Measurements from ENCODE around the gene NOL3.

The NOL3 gene

DNA sequence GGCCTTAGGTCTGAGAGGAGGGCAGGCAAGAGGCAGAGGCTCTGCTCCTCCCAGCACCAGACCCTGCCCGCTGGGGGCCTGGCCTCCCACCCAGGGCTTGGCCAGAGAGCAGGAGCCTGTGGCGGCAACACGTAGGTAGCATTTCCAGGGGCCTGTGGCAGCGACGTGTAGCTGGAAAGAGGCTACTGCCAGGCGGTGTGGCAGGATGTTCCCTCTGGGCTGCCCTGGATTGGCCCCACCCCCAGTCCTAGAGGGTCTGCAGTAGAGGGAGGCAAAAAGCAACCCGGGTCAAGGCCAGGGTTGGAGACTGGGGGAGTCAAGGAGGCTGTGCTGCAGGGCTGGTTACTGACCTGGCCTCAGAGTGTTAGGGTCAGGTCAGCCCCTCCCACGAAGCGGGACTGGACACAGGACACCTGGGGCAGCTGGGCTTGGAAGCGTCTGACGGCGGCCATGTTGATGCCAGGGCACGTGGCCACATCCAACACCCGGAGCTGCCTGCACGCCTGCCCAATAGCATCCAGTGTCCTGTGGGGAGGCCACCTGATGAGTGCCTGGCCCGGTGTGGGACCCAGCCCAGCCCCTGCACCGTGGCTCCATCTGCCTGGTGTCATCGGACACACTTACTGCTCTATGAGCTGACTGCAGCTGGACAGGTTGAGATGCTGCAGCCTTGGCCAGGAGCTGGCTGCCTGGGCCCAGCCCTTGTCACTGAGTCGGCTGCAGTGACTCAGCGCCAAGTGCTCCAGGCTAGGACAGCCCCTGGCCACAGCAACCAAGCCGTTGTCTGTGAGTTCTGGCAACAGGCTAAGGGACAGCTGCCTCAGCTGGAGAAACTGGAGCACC lies 37.1 kb downstream of the NOL3 start:
- Histone ChIP-seq H3K27ac (replicated peaks) (no peak overlapping the region), H3K4me3 (replicated peaks; ENCODE audit: insufficient read depth, low read length) (no peak overlapping the region), H3K27me3 (ENCODE audit: insufficient read depth, poor library complexity, severe bottlenecking) (no peaks in the 10 kb centered on the region)
- TF ChIP-seq, protein P1, sequence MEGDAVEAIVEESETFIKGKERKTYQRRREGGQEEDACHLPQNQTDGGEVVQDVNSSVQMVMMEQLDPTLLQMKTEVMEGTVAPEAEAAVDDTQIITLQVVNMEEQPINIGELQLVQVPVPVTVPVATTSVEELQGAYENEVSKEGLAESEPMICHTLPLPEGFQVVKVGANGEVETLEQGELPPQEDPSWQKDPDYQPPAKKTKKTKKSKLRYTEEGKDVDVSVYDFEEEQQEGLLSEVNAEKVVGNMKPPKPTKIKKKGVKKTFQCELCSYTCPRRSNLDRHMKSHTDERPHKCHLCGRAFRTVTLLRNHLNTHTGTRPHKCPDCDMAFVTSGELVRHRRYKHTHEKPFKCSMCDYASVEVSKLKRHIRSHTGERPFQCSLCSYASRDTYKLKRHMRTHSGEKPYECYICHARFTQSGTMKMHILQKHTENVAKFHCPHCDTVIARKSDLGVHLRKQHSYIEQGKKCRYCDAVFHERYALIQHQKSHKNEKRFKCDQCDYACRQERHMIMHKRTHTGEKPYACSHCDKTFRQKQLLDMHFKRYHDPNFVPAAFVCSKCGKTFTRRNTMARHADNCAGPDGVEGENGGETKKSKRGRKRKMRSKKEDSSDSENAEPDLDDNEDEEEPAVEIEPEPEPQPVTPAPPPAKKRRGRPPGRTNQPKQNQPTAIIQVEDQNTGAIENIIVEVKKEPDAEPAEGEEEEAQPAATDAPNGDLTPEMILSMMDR (IDR thresholded peaks at IDR 0.05; ENCODE audit: insufficient read depth, low read length), result no peak
- TF ChIP-seq POLR2AphosphoS5 (IDR thresholded peaks at IDR 0.05; ENCODE audit: low read depth), result peak; percentile 19; the same call in 1 of the 2 replicates
- no peak for DNase-seq (ENCODE audit: low read depth in 1 of 2, low spot score in 1 of 2)

DNA sequence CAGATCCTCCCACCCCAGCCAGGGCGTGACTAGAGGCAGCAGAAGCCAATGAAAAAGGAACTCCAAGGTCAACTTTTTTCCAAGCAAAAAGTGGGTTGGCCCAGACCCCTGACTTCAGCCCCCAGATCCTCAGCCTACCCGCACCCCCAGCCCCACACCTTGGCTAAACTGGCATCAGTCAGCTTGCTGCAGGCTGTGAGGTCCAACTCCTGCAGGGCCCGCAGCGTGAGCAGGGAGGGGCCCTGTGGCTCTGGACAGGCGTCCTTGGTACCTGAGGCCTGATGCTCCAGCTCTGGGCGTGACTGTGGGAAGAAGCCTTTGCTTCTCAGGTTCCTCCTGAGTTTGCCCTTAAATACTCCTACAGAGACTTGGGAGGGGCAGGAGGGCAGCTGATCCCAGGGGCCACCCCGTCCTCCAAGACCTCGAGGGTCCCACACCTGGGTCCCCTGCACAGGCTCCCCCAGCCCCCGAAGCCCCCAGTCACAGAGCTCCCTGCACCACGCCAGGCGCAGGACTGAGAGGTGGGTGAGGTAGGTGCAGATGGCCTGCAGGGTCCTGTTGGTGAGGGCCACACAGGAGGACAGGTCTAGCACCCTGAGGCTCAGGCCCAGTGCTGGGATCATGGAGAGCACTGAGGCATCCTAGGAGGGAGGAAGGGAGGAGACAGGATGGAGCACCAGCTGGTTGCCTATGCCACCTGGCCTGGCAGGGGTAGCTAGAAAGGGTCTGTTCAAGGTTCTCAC lies 38.0 kb downstream of the NOL3 start:
- H3K4me3 ChIP-seq (replicated peaks; ENCODE audit: insufficient read depth, low read length), result no peak overlapping the region
- DNase-seq (ENCODE audit: low read depth in 1 of 2, low spot score in 1 of 2), result no peak
- no peaks in the 10 kb centered on the region for H3K27me3 ChIP-seq (ENCODE audit: insufficient read depth, poor library complexity, severe bottlenecking)
- H3K27ac ChIP-seq (replicated peaks), result no peak overlapping the region
- TF ChIP-seq, protein P1 (IDR thresholded peaks at IDR 0.05; ENCODE audit: insufficient read depth, low read length), result no peak
- TF ChIP-seq, protein P2, sequence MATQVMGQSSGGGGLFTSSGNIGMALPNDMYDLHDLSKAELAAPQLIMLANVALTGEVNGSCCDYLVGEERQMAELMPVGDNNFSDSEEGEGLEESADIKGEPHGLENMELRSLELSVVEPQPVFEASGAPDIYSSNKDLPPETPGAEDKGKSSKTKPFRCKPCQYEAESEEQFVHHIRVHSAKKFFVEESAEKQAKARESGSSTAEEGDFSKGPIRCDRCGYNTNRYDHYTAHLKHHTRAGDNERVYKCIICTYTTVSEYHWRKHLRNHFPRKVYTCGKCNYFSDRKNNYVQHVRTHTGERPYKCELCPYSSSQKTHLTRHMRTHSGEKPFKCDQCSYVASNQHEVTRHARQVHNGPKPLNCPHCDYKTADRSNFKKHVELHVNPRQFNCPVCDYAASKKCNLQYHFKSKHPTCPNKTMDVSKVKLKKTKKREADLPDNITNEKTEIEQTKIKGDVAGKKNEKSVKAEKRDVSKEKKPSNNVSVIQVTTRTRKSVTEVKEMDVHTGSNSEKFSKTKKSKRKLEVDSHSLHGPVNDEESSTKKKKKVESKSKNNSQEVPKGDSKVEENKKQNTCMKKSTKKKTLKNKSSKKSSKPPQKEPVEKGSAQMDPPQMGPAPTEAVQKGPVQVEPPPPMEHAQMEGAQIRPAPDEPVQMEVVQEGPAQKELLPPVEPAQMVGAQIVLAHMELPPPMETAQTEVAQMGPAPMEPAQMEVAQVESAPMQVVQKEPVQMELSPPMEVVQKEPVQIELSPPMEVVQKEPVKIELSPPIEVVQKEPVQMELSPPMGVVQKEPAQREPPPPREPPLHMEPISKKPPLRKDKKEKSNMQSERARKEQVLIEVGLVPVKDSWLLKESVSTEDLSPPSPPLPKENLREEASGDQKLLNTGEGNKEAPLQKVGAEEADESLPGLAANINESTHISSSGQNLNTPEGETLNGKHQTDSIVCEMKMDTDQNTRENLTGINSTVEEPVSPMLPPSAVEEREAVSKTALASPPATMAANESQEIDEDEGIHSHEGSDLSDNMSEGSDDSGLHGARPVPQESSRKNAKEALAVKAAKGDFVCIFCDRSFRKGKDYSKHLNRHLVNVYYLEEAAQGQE (IDR thresholded peaks at IDR 0.05; ENCODE audit: insufficient replicate concordance, low read depth), result no peak
- TF ChIP-seq GABPA (IDR thresholded peaks at IDR 0.05; ENCODE audit: low read depth) (no peak), POLR2AphosphoS5 (IDR thresholded peaks at IDR 0.05; ENCODE audit: low read depth) (no peak), SPI1 (IDR thresholded peaks at IDR 0.05; ENCODE audit: borderline replicate concordance, low read depth) (no peak)

DNA sequence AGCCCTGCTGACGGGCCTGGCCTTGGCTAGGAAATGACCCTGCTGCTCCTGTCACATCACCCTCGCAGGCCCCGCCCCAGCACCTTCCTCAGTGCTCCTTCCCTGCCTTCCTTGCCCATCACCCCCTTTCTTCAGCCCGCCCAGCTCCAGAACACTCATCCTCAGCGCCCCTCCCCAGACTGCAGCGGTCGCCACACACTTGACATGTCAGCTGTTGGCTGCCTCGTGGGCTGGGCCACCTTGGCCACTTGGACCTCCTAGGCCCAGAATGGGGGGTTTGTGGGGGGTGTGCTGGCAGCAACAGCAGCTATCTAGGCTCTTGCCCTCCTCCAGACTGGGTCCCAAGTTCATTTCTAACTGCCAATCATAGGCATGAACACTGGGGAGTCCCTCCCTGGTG lies 39.2 kb downstream of the NOL3 start:
- TF ChIP-seq, protein P1 (IDR thresholded peaks at IDR 0.05; ENCODE audit: insufficient read depth, low read length), result no peak
- TF ChIP-seq SPI1 (IDR thresholded peaks at IDR 0.05; ENCODE audit: borderline replicate concordance, low read depth) (no peak), GABPA (IDR thresholded peaks at IDR 0.05; ENCODE audit: low read depth) (no peak), POLR2AphosphoS5 (IDR thresholded peaks at IDR 0.05; ENCODE audit: low read depth) (no peak)
- TF ChIP-seq, protein P2 (IDR thresholded peaks at IDR 0.05; ENCODE audit: insufficient replicate concordance, low read depth), result no peak
- no peak for DNase-seq (ENCODE audit: low read depth in 1 of 2, low spot score in 1 of 2)
- H3K4me3 ChIP-seq (replicated peaks; ENCODE audit: insufficient read depth, low read length), result no peak overlapping the region
- no peaks in the 10 kb centered on the region for H3K27me3 ChIP-seq (ENCODE audit: insufficient read depth, poor library complexity, severe bottlenecking)
- H3K27ac ChIP-seq (replicated peaks), result no peak overlapping the region
